T-helper 1 cell (primary cell): ENCODE measurements around the gene CLCNKB.
A peak's percentile ranks its signal among the peaks of the same experiment; 100 is the strongest.
"Not testable (repeated sequence)": the region's sequence is repeated elsewhere in the genome, so short reads cannot be mapped to it uniquely, and the experiment has no call there.

Experiments
- DNase-seq, 5 donors: peaks; one replicate each; pipeline ENCODE4 v3.0.0-alpha.2; 2012 to 2020

CLCNKB gene

DNA sequence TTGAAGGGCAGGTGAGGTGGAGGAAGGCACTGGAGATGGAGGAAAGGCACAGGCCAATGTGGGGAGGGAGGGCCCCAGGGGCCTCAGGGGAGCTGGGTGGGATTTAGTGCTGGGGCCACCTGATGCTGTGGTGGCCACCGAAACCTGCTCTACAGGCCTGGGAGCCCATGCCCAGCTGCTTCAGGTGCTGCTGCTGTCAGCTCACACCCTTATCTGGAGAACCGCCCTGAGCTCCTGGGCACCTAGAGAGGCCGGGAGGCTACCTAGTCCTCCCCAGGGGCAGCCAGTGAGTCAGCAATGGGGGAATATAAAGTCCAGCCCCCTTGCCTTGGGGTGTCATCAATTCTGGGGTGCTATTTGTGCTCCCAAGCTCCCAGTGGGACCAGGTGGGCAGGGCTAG, 17.7 kb downstream of the CLCNKB start:
- DNase-seq, result no peak

DNA sequence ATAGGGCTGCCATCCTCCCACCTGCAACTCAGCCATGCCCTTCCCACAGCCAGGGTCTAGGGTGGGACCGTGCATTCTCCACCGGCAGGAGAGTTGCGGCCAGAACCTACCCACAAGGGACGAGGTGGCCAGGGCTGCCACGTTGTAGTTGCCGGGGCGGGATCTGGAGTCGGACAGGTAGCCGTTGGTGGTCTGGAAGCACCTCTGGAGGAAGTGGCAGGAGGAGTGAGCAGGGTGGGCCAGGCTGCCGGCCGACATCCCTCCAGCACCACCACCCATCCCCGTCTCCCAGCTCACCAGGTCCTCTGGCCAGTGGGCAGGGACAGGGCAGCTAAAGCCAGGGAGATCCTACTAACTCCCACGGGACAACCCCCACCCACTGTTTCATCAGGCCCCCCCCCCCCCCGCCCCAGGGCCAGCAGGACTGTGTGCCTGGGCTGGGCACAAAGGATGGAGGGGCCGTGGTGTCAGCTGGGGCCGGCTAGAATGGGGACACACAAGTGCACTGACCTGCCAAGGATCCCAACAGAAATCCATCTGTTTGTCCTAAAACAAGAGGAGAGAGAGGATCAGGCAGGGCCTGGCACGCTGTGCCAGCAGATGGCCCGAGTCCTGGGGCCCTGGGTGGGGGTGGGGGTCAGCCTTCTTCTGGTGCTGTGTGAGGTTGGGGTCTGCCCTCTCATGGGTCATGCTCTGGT, 18.6 kb downstream of the CLCNKB start:
- DNase-seq, result not testable (repeated sequence)

DNA sequence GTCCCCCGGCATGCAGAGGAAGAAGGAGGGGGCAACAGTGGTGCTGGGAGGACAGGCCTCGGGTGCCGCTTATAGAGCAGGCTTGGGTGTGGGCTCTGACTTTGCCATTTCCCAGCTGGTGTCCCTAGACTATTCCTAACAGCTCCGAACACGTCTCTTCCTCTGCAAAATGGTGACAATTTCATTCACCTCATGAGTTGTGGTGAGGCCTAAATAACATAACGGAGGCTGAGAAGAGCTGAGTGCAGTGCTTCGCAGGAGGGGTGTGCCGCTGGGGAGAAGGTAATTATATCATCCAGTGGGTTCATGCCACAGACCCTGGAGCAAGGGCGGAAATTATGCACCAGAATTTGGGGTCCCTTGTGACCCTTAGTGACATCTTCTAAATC, 19.1 kb downstream of the CLCNKB start:
- DNase-seq, result not testable (repeated sequence)

DNA sequence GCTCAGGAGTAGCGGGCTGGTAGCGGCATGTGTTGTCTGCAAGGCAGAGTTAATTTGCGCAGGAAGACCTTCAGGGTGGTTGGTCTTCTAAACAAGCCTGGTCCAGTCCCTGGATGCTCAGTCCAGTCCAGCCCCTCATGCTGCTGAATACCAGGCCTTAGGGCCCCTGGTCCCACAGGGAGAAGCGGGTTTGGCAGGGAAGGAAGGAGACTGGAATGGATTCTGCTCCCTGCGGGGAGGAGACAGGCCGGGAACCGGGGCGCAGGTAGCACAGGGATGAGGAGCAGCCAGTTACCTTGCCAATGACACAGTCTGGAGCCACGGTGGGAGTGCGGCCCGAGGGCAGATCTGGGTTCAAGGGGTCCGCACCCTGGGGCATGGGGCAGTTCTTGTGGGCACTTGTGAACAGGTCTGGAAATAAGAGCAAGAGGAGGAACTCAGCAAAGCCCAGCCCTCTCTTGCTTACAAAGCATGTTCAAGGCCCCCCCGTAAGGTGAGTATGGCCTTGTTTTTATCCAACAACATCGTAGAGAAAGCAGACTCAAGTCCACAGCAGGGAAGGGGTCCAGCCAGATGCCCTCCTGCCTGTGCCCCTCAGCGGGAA, 19.7 kb downstream of the CLCNKB start:
- no peak for DNase-seq

DNA sequence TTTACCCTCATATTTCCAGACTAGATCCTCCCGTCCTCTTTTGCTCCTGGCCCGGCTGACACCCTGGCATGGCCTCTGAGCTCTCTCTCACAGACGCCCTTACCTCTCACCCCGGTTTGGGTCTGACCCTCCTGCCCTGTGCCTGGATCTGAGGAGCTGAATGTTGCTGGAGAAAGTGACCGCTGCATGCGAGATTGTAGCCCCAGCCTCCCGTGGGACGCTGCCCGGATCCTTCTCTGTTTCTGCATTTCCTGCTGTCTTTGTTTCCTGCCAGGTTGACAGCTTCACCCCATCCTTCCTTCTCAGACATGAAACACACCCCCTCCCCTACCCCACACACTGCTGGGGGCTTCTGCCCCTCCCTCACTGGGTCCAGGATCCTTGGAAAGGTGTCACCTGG, 20.3 kb downstream of the CLCNKB start:
- no peak for DNase-seq

DNA sequence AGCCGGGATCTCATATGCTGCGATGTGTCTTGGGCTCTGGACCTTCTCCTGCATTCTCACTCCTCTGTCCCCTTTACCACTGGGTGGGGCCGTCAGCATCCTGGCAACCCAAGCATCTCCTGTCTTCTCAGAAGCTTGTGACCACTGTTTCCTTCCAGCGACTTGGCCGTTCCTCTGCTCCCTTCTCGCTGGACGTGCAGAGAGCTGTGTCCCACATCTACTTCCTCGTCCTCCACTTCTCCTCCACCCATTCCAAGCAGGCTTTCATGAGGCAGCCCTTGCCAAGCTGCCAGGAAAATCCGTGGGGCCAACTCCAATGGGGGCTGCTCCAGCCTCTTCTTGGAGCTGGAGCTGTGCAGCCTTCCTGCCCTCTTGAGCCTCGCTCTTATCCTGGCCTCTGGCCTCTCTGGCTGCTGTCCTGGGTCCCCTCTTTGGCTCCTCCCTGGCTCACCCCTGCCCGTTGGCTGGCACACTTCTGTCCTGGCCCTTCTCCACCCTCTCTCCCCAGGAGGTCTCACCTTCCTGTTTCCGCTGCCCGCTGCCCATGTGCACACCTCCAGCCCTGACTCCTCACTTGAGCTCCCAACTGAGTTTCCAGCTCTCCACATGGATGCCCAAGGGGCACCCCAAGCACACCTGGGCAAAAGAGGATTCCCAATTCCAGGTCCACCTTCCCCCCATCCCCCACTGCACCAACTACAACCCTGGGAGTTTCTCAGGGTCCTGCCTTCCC, 21.1 kb downstream of the CLCNKB start:
- DNase-seq, result peak in 1 of 5 donors; percentile 27

DNA sequence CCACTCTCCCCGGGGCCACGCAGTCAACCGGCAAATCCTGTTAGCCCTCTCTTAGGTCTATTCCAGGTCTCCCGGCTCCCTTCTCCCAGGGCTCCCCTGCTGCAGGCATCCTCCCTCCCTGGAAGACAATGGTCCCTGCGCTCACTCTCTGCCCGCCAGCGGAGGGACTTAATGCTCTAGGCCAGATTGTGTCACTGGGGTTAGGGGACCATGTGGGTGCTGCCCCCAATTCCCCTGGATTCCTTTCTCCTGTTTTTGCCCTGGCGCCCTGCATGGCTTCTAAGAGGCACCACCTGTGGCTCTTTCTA, 21.6 kb downstream of the CLCNKB start:
- no peak for DNase-seq

DNA sequence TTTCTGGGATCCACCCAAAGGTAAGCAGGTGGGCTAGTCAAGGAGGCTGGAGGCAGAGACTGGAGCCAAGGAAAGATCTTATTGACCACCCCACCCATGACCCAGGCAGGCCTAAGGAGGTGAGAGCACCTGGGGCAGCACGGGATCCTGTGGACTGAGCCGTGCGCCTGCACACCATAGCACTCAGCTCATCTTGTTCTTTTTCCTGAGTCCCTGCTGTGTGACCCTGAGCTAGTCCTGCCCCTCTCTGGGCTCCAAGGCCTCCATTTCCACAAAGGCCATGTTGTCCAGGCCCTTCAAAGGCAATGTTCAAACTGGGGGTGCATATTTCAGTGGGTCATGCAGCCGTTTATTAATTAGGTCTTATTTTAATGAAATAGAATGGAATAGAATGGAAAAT, 22.7 kb downstream of the CLCNKB start:
- DNase-seq, result no peak

DNA sequence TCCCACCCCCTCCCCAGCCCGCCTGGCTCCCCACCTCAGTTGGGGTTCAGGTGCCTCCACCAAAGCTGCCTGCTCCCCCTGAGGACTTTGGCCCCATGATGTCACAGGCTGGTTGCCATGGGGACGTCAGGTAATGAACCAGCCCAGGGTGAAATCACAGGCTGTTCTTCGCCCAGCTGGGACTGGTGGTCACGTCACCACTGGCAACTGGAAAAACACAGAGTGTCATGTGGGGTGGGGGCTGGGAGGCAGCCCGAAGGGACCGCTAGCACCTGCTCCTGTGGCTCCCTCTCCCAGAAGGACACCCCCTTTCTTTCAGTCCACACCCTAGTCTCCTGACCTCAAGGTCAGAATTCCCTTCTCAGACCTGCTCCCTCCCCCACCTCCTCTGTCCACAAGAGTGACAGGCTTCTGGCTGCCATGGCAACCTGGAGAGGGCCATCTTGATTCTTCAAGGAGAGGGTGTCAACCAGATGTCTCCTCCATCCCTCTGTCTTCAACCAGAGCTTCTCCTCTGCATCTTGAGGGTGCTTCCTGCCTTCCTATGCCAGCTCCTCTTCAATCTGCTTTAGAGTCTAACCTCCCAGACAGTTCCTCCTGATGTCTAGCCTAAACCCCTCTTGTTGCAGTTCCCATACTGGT, 23.7 kb downstream of the CLCNKB start:
- DNase-seq, result no peak

DNA sequence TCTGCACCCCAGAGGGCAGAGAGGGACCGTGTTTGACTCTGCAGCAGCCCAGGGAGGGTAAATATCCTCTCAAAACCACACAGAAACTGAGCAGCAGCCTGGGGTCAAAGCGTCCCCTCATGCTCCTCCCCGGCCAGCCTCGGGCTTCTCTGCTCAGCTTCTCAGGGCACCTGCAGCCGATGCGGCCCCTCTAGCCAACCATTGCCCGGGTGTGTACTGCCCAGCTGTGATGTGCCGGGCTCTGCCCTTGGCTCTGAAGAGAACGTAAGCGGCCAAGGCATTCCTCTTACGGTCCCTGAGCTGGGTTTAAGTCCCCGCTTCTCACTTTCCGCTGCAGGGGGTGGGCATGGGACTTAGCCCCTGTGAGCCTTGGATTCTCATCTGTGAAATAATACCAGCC, 24.4 kb downstream of the CLCNKB start:
- DNase-seq, result no peak

DNA sequence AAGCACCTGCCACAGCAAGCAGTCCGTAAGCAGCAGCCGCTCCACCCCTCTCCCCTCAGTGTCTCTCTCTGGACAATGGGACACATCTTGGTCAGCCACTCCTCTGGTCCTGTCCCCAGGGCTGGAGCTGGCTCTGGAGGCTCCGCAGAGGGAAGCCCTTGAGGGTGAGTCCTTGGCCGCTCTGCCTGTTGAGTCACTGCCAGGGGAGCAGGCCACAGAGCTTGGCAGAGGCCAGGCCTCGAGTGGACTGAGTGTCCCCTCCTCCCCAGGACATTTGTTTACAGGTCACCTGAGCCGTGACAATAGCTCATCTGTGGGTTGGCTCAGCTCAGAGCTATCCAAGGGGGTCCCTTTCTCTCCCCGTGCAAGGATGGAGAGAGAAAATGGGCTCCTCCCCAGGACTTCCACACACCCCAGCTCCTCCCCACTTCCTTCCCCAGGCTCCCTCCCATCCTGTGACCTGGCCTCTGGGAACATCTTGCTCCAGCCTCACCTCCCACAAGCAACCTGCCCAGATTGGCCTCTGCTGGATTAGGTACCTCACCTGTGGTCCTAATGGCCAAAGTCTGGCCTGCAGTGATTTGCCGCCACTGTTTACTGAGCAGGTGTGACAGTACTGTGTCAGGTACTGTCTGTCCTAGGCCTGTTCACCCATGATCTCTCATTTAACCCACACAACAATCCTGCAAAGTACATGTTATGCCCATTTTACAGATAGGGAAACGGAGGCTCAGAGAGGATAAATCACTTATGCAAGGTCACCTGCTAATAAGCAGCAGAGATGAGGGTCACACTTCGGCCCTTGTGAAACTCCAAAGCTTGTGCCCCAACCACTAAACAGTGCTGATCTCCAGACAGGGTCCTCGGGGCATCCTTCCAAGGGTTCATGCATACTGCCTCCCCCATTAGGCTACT, 25.0 kb downstream of the CLCNKB start:
- no peak for DNase-seq

DNA sequence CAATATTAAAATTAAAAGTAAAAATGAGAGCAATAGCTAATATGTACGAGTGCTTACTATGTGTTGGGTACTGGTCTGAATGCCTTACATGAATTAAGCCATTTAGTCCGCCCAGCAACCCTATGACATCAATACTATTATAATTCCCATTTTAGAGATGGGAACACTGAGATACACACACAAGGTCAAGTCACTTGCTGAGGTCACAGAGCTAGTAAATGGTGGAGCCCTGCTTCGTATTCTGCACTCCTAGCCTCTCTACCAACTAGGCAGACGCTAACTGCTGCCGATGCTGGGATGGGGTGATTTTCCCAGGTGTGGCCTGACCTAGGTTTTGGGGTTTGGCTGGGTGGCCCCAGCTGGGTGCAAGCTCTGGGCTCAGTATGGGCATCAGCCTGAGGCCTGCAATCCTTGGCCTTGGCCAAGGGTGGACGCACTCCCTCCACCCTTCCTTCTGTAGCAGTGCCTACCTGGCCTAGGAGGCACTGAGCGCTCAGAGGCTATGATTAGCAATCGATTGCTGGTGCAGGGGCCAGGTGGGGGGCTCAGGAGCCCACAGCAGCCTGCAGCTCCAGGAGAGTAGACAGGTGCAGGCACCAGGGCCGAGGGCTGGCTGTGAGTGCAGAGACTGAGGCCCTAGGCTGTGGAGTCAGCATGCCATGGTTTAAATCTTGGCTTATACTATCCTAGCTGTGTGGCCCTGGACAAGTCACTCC, 27.2 kb downstream of the CLCNKB start:
- no peak for DNase-seq

DNA sequence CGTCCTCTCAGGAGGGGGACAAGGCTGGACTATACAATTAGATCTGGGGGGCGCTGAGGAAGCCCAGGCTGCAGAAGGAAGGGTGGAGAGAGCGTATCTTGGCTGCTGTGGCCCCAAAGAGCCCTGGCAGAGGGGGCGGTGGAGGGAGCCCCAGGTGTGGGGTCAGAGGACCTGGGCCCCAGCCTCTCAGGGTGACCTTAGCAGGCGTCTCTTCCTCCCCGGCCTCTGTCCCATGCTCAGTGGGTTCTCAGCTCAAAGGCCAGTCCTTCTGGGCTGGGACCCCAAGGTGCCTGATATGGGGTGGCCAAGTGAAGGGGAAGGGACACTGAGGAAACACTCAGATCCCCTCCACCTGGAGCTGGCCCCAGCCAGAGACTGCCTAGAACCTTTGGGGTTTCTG, 28.0 kb downstream of the CLCNKB start:
- no peak for DNase-seq

DNA sequence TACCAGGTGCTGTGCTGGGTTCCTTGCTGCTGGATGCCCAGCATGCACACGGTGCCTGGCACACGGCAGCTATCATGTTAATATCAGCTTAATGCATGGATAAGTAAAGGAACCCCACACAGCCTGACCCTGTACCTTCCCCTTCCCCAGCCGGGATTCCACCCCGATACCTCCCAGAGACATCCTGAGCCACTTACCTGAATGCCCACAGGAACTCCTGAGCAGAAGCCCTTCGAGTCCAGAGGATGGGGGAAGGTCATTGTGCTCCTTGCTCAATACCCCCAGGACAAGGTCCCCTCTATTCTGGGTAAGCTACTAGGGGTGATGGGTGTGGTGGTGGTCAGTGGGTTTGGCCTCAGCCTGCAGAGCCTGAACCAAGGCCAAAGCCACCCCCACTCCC, 28.5 kb downstream of the CLCNKB start:
- DNase-seq, result no peak

DNA sequence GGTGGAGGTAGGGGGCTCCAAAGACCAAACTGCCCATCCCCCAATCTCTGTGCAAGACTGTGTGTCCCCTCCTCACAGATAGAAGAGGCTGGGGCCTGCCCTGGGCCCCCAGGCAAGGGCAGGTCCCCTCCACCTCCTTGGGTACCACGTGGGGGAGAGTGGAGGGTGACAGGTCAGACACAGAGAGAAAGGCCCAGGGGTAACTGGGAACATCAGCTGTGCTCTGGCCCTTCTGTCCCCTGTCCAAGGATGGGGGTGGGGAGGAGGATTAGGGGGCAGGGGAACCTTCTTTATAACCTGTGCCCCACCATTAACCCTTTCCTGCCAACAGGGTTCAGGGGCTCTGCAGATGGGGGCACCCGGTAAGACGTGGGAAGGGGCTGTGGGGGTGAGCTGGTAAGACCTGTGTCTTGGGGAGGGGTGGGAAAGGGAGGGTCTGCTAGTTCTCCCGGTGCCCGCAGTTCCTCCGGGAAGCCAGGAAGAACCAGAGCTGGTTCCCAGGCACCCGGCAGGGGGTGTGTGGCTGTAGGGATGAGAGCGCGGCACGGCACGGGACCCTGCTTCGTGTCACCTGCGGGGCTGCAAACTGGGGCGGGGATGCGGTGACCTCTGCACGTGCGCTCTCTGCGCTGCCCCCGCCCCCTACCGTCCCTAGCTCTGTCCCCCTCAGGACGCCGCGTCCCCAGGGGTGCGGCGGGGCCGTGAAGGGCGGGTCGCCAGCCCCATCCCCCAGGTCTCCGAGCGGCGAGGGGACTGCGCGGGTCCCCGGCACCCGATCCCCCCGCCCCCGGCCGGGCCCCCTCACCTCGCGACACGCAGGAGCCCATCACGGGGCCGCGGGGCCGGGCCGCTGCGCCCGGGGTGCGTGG, 29.3 kb downstream of the CLCNKB start:
- no peak for DNase-seq

DNA sequence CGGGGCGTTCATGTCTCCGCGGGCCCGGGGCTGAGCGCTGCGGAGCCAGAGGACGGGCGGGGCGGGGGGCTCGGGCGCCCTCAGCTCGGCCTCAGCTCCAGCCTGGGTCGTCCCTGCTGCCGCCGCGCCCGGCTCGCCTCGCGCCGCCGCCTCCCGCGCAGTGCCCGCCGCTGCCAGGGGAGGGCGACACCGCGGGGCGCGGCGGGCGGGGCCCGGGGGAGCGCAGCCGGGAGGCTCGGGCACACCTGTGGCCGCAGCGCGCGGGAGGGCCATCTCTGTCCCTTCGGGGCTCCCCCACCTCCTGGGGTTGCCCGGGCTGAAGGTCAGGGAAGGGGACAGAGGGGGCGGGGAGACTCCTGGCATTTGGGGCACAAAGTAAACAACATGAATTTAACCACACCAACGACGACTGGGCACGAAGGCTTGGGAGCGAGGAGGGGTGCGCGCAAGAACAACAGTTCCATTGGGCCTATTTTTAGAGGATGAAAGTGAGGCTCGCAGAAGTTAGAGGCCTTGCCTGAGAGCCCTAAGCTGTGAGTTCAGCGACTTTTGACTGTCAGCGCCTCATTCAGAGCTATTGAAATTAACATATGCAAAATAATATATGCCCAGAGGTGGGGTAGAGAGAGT, 30.0 kb downstream of the CLCNKB start, which contains the start of gene FAM131C:
Gene FAM131C, minus strand, starts transcription at position 162 of the 630 bp plus-strand sequence. CDS start 209 bp downstream, outside the sequence.
- peak in 2 of 5 donors; percentile 18 to 47 for DNase-seq

DNA sequence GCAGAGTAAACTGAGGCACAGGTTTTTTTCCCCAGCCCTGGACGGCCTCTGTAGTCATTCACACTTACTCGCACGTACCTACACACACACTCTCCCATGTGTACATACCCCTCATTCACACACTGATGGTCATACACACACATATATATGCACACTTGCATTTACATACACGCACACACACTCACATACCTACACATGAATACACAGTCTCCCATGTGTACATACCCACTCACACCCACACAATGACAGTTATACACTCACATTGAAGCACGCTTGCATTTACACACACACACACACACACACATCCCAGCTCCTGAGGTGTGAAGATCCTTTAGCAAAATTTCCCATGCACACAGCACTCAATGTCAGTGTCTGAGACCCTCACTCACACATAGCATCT, 30.6 kb downstream of the CLCNKB start:
- no peak for DNase-seq

DNA sequence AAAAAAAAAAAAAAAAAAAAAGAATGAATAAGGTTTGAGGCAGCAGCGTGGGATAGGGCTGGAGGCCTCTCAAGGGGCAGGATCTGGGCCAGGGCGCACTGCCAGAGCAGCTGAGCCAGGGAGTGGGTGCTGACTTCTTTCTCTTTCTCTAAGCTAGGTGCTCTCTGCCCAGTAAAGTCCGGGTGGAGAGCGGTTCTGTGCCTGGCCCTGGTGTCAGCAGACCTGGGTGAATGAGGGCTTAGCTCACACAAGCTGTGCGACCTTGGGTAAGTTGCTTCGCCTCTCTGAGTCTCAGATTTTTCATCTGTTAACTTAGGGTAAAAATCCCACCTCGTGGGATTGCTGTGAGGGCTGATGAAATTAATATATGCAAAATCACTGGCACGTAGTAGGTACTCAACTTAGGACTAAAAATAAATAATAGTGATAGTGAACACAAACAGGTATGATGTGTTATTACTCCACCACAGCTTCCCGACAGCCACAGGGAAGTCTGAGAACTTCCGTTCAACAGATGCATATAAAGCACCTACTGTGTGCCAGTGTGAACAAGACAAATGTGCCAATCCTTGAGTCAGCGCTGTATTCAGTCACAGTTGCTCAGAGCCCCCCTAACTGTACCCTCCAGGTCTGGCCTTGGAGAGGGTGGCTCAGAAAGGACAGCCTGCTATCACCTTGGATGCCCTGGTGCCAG, 31.9 kb downstream of the CLCNKB start:
- DNase-seq, result no peak

DNA sequence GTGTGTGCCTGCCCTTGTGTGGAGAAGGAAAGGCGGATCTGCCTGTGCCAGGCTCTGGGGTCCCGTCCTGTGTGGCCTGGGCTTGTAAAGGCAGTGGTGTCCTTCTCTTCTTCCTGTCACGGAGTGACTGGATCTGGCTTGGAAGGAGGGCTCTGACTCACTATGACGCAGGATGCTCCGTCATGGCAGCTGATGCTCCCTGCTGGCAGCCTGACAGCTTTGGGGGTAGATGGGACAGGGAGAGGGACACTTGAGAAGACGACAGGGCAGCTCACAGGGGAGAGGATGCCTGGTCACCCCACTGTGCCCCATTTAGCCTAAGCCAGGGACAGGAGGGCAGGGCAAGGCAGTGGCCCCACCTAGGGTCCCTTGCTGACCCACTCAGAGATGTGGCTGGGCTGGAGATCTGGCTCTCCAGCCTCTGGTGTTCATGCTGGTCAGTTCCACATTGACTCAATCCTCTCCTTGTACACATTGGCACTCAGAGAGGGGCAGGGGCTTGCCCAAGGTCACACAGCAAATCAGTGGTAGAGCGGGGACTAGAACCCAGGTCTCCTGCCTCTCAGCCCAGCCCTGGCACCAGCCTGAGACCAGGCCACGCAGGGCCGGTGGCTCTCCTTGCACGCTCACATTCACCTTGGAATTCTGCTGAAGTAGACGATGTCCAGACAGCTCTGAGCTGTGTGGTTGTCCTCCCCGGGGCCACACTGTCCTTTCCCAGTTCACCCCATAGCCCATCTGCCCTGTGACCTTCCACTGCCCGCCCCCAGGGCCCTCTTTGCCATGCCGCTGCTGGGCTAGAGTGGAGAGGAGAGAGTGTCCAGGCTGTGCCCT, 32.7 kb downstream of the CLCNKB start:
- no peak for DNase-seq
